ENCODE results near the gene JSRP1.
A peak's percentile ranks its signal among the peaks of the same experiment; 100 is the strongest.

Gene JSRP1

DNA sequence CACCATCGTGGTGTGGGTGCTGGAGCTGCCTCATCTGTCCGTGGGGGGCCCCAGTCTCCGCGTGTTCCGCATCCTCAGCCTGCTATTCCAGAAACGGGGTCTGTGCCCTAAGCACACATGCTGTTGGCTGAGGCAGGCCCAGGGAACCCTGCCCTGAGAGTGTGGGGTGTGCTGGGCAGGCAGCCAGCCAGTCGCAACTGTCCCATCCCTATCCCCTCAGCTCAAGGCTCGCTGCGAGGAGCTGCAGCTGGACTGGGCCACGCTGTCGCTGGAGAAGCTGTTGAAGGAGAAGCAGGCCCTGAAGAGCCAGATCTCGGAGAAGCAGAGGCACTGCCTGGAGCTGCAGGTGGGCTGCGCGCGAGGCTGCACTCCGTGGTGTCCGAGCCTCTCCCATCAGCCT is 42.0 kb downstream of the JSRP1 start:
- ChIA-PET CTCF (interaction anchor here (0.5 to 1.6 kb wide), 2 partner anchors 58 to 423 kb away, joined by 6 to 7 read pairs; no protein-coding TSS in a partner anchor), POLR2A (no interaction called here)
- TF ChIP-seq ZFP3 (tag by site-specific recombination; IDR thresholded peaks at IDR 0.05; ENCODE audit: low read depth) = no peak
- TF ChIP-seq ZNF394 (tag by site-specific recombination; IDR thresholded peaks at IDR 0.05; ENCODE audit: borderline replicate concordance) = peak; percentile 21; the same call in 1 of the 2 replicates
- no peak overlapping the region for H3K4me3 ChIP-seq (ENCODE audit: low read depth, low read length)
- H3K27ac ChIP-seq (ENCODE audit: extremely low read depth, low read depth, low read length) = no peak overlapping the region
- H3K36me3 ChIP-seq (ENCODE audit: control insufficient read depth in 2 of 2, insufficient read depth in 1 of 2, low read length in 2 of 2) = peaks cover 0 to 92% of the 10 kb centered on the region in 2 experiments; a peak in 2 of 3 replicates
- H3K9me3 ChIP-seq (ENCODE audit: control insufficient read depth, insufficient read depth, low read depth, low read length) = no peaks in the 10 kb centered on the region
- H3K4me1 ChIP-seq (ENCODE audit: control insufficient read depth, insufficient read depth, low read length) = no peaks in the 10 kb centered on the region

DNA sequence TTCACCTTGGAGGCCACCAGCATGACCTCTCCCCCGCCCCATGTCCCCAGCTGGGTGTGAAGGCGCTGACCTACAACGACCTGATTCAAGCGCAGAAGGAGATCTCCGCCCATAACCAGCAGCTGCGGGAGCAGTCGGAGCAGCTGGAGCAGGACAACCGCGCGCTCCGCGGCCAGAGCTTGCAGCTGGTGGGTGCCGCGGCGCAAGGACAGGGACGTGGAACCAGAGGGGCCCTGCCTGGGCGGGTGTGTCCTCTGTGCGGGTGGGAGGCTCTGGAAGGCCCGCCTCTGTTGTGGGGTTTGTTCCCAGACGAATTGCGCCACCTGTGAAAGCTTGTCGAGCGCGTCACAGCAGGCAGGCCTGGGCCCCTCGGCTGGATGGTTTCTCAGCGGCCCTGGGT is 42.4 kb downstream of the JSRP1 start:
- no peak for TF ChIP-seq ZNF660 (tag by site-specific recombination; IDR thresholded peaks at IDR 0.05)
- no peak for TF ChIP-seq ZNF626 (tag by site-specific recombination; IDR thresholded peaks at IDR 0.05)
- 0 out of 2 replicates have a peak, but pooled peaks have one; percentile 26 for TF ChIP-seq ZFHX2 (tag by site-specific recombination; conservative IDR thresholded peaks at IDR 0.05)
- TF ChIP-seq, protein P1, sequence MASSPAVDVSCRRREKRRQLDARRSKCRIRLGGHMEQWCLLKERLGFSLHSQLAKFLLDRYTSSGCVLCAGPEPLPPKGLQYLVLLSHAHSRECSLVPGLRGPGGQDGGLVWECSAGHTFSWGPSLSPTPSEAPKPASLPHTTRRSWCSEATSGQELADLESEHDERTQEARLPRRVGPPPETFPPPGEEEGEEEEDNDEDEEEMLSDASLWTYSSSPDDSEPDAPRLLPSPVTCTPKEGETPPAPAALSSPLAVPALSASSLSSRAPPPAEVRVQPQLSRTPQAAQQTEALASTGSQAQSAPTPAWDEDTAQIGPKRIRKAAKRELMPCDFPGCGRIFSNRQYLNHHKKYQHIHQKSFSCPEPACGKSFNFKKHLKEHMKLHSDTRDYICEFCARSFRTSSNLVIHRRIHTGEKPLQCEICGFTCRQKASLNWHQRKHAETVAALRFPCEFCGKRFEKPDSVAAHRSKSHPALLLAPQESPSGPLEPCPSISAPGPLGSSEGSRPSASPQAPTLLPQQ (tag by site-specific recombination; IDR thresholded peaks at IDR 0.05) = no peak
- TF ChIP-seq EGR2 (tag by site-specific recombination; IDR thresholded peaks at IDR 0.05; ENCODE audit: low read depth) = 0 out of 2 replicates have a peak, but pooled peaks have one; percentile 11
- TF ChIP-seq ZNF114 (tag by site-specific recombination; IDR thresholded peaks at IDR 0.05) = no peak
- no peaks in the 10 kb centered on the region for H3K9me3 ChIP-seq (ENCODE audit: control insufficient read depth, insufficient read depth, low read depth, low read length)
- POLR2A ChIA-PET = no interaction called here
- CTCF ChIA-PET = interaction anchor here (1.6 kb wide), 1 partner anchor 58 kb away, joined by 6 read pairs; no protein-coding TSS in a partner anchor
- no peak overlapping the region for H3K27ac ChIP-seq (ENCODE audit: extremely low read depth, low read depth, low read length)
- no peak overlapping the region for H3K4me3 ChIP-seq (ENCODE audit: low read depth, low read length)
- no peaks in the 10 kb centered on the region for H3K4me1 ChIP-seq (ENCODE audit: control insufficient read depth, insufficient read depth, low read length)
- peaks cover 0 to 88% of the 10 kb centered on the region in 2 experiments; a peak in 2 of 3 replicates for H3K36me3 ChIP-seq (ENCODE audit: control insufficient read depth in 2 of 2, insufficient read depth in 1 of 2, low read length in 2 of 2)

DNA sequence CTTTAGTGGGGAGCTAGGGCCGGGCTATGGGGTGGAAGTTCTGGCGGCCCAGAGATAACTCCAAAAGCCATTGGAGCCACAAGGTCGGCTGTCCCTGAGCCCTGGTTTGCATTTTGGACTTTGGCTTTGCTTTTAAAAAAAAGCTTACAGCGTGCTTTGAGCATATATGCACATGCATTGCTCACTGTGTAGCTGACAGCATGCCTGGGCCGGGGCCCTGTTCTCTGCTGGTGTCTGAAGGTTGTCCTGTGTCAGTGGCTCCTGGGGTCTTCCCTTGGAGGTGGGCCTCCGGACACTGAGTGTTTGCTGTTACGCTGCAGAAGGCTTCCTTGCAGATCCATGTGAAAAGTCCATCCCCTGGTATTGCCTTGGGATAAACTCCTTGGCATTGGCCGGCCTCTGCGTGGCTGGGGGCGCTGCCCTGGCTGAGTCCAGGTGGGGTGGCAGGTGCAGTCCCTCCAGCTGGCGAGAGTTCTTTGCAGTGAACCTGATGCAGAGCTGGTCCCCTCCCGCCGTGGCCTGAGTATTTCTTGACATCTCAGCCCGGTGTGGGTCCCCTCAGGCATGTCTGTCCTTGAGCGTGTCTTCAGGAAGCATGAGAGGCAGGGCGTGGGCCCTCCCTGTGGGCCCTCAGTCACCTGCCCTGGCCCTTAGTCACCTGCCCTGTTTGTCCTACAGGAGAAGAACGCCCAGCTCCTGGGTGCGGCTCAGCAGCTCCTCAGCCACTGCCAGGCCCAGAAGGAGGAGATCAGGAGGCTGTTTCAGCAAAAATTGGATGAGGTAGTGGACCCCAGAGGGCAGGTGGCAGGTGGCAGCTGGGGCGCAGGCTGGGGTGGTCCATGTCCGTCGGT is 43.1 kb downstream of the JSRP1 start:
- no peak overlapping the region for H3K27ac ChIP-seq (ENCODE audit: extremely low read depth, low read depth, low read length)
- CTCF ChIA-PET = interaction anchor here (1.3 to 1.6 kb wide), 2 partner anchors 14 to 57 kb away, joined by 4 to 6 read pairs; no protein-coding TSS in a partner anchor
- no peaks in the 10 kb centered on the region for H3K4me1 ChIP-seq (ENCODE audit: control insufficient read depth, insufficient read depth, low read length)
- no peak overlapping the region for H3K4me3 ChIP-seq (ENCODE audit: low read depth, low read length)
- no peaks in the 10 kb centered on the region for H3K9me3 ChIP-seq (ENCODE audit: control insufficient read depth, insufficient read depth, low read depth, low read length)
- TF ChIP-seq, protein P2, sequence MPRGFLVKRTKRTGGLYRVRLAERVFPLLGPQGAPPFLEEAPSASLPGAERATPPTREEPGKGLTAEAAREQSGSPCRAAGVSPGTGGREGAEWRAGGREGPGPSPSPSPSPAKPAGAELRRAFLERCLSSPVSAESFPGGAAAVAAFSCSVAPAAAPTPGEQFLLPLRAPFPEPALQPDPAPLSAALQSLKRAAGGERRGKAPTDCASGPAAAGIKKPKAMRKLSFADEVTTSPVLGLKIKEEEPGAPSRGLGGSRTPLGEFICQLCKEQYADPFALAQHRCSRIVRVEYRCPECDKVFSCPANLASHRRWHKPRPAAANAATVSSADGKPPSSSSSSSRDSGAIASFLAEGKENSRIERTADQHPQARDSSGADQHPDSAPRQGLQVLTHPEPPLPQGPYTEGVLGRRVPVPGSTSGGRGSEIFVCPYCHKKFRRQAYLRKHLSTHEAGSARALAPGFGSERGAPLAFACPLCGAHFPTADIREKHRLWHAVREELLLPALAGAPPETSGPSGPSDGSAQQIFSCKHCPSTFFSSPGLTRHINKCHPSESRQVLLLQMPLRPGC (tag by site-specific recombination; IDR thresholded peaks at IDR 0.05) = no peak
- no peak for TF ChIP-seq ZNF416 (tag by site-specific recombination; IDR thresholded peaks at IDR 0.05)
- TF ChIP-seq ZFP3 (tag by site-specific recombination; IDR thresholded peaks at IDR 0.05; ENCODE audit: low read depth) = no peak
- no peak for TF ChIP-seq KLF8 (tag by site-specific recombination; IDR thresholded peaks at IDR 0.05)
- no peak for TF ChIP-seq ZNF677 (tag by site-specific recombination; IDR thresholded peaks at IDR 0.05)
- no peak for TF ChIP-seq ZNF391 (tag by site-specific recombination; IDR thresholded peaks at IDR 0.05; ENCODE audit: borderline replicate concordance, low read depth)
- TF ChIP-seq ZEB2 (tag by site-specific recombination; IDR thresholded peaks at IDR 0.05) = no peak
- no peak for TF ChIP-seq IKZF3 (tag by site-specific recombination; IDR thresholded peaks at IDR 0.05)
- TF ChIP-seq ZXDB (tag by site-specific recombination; IDR thresholded peaks at IDR 0.05) = no peak
- no peak for TF ChIP-seq ZNF747 (tag by site-specific recombination; IDR thresholded peaks at IDR 0.05)
- TF ChIP-seq, protein P3, sequence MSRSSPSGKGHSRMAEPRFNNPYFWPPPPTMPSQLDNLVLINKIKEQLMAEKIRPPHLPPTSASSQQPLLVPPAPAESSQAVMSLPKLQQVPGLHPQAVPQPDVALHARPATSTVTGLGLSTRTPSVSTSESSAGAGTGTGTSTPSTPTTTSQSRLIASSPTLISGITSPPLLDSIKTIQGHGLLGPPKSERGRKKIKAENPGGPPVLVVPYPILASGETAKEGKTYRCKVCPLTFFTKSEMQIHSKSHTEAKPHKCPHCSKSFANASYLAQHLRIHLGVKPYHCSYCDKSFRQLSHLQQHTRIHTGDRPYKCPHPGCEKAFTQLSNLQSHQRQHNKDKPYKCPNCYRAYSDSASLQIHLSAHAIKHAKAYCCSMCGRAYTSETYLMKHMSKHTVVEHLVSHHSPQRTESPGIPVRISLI (tag by site-specific recombination; IDR thresholded peaks at IDR 0.05) = no peak
- TF ChIP-seq MZF1 (tag by site-specific recombination; IDR thresholded peaks at IDR 0.05; ENCODE audit: borderline replicate concordance) = no peak
- peaks cover 0 to 93% of the 10 kb centered on the region in 2 experiments; a peak in 2 of 3 replicates for H3K36me3 ChIP-seq (ENCODE audit: control insufficient read depth in 2 of 2, insufficient read depth in 1 of 2, low read length in 2 of 2)
- POLR2A ChIA-PET = no interaction called here

Measured in HEK293 (cell line).